A172 (cell line): Measurements from ENCODE around the gene RAB7B. TPM values are rescaled to one million over a fixed set of nuclear protein-coding genes. Genes with fewer than 3 reads are reported as not detected.
"Not testable (repeated sequence)": the region's sequence is repeated elsewhere in the genome, so short reads cannot be mapped to it uniquely, and the experiment has no call there.

Source experiments
- DNase-seq: peaks from one replicate; pipeline ENCODE4 v3.0.0-alpha.2; 2015; ENCODE audit warnings: low spot score
- total RNA-seq: library from RNA; depleted of rRNA; stranded (reverse); fragments of >200 nt; shearing (Covaris generic); gene quantifications from 2 replicates; pipeline ENCODE4 v1.2.3, GENCODE V29; 2014; rRNA removed

Gene RAB7B
- total RNA-seq = 0.29 TPM in 2 replicates

GRCh38 chr1:206002871-206003801 lies at the start of gene RAB7B:
Gene RAB7B, minus strand, starts transcription at chr1:206003395. Its CDS starts 9,260 bp downstream, at chr1:205994135.
- no peak for DNase-seq

GRCh38 chr1:206052231-206052865 lies 49.2 kb upstream of the RAB7B start:
- DNase-seq = not testable (repeated sequence)

- no peak for DNase-seq
Measured at GRCh38 chr1:206050655-206051235, 47.5 kb upstream of the RAB7B start.

DNA sequence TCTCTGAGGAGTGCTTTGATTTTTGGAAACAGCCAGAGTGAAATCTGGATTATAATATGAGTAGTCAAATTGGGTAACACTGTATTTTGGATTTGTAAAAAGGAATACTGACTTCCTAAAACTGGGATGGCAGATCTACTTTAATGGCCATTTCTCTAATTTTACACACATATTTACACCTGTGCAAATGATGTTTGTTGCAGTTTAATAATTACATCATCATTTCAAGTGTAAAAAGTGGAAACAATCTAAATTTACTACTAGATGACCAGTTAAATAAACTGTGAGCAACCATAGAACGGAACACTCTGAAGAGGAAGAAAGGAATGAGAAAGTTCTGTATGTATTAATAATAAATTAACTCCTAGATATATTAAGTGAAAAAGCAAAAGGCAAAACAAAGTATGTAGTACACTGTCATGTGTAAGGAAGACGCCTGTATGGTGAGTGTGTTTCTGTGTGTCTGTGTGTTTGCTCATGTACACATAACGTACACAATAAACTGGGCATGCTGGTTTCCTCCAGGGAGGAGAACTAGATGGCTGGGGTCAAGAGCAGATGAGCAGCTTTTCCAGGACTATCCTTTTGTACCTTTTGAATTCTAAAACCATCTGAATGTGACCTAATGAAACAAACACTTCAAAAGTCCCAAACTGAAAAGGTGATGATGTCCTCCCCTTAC lies 46.9 kb upstream of the RAB7B start:
- no peak for DNase-seq

DNA sequence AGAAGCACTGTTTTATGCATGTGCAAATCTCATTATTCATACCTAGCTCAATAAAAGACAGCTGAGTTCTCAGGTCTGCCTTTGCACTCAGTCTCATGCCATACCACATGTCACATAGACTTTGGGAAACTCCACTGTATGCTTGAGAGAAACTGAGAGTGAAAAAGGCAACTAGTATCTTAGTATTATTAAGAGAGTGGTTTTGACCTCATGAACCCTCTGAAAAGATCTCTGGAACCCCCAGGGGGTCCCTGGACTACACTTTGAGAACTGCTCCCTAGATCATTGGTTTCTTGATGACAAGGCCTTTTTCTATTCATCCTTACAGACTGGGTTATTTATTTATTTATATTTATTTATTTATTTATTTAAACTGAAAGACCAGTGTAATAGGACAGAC lies 46.1 kb upstream of the RAB7B start:
- DNase-seq = no peak

- no peak for DNase-seq
Measured at GRCh38 chr1:206048582-206048981, 45.4 kb upstream of the RAB7B start.

- no peak for DNase-seq
Measured at GRCh38 chr1:206047271-206047670, 44.1 kb upstream of the RAB7B start.

GRCh38 chr1:206041640-206042039 lies 38.4 kb upstream of the RAB7B start:
- DNase-seq = no peak

DNA sequence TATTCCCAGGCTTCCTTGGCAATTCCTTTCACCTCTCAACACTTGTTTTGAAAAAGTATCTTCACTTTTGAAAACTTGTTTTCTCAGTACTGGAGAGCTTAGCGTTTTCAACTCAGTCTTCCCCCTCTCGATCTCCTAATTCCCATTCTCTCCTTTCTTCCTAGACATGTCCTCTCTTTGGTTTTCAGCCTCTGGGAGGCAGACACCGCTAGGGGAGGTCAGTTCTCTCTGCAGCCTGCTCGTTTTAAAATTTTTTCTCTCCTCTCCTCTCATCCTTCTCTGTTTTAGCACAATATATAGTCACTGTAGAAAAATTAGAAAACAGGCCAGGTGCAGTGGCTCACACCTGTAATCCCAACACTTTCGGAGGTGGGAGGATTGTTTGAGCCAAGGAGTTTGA lies 37.1 kb upstream of the RAB7B start:
- no peak for DNase-seq

- no peak for DNase-seq
Measured at GRCh38 chr1:206039046-206039973, 36.1 kb upstream of the RAB7B start.

DNA sequence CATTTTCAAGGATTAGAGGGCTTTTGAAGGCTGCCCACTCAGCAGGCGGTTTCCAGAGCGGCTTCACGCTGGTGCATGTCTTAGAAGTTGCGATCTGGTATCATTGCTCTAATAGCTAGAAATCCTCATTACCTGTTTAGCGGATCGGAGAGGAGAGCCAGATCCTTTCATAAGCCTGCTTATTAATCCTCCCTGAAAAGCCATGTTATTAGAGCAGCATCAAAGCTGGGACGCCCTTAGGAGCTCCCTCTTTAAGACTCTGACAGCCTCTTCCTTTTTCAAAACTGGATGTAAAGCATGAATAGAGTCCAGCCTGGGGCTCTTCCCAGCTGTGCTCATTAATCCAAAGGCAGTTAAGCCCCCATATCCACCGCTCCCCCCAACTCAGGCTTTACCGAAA lies 34.4 kb upstream of the RAB7B start:
- no peak for DNase-seq

GRCh38 chr1:206036663-206037455 lies 33.7 kb upstream of the RAB7B start:
- DNase-seq = no peak

DNA sequence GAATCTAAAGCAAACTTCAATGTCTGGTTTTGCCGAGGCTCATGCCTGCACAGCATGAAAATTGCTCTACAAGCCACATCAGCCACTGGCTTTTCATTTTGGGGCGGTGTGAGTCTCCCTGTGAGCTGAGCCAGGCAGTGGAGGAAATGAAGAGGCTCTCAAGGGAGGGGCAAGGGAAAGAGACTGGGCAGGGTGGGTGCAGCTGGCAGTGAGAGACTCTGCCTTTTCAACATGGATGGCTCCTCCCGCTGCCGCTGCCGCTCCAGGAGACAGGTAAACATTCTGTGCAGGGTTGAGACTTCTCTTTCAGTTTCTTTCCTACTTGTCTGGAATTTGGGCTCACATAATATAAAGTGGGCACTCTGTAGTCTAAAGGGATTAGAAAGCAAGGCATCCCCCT lies 31.8 kb upstream of the RAB7B start:
- no peak for DNase-seq

GRCh38 chr1:206032380-206033140 lies 29.4 kb upstream of the RAB7B start:
- no peak for DNase-seq

DNA sequence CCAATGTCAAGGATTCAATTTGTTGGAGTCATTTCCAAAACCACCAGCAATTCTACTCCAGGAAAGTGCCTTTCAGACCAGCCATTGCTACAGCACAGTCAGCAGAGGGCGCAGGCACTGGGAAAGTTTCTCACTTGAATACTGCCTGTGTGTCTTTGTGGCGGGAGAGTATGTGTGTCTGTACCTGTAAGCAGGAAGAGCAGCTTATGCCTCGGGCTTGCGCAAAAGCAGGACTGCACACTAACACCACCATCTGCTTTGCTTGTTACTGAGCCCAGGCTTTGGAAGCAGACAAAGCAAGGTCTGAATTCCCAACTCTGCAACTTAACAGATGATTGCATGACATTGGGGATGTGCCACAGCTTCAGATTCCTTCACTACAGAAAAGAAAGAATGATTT lies 27.5 kb upstream of the RAB7B start:
- peak; percentile 82 for DNase-seq

- DNase-seq = no peak
Measured at GRCh38 chr1:206030191-206030590, 27.0 kb upstream of the RAB7B start.

- DNase-seq = no peak
Measured at GRCh38 chr1:206029484-206029883, 26.3 kb upstream of the RAB7B start.

- DNase-seq = no peak
Measured at GRCh38 chr1:206025283-206025820, 22.2 kb upstream of the RAB7B start.

DNA sequence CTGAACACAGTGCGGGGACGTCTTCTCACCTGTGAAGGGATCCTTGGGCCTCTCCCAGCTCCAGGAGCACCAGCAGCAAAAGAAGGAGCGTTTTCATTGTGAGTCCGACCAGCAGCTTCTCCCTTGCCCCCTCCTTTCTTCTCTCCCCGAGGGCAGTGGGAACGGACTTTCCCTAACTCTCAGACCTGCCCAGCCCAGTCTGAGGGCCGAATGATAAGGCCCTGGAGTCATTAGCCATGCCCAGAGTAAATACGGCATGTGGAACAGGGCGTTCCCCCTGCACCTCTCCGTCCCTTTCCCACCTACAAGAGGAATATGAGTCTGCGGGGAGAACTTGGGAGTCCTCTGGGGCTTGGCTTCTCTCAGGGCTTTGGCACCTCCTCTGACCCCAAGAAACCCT lies 20.5 kb upstream of the RAB7B start, which contains the start of gene CTSE:
TSS of gene CTSE (minus strand) at position 201 of the 400 bp plus-strand sequence. CDS start at position 97, 104 bp downstream.
- no peak for DNase-seq
